Endothelial cell of umbilical vein (primary cell): ENCODE measurements around the gene CNTNAP2. TPM values are rescaled to one million over a fixed set of nuclear protein-coding genes. Genes with fewer than 3 reads are reported as not detected.

ENCODE experiments used
- BruUV-seq: library from RNA; stranded (reverse); fragments of 400-500 nt; replicated peaks from 2 replicates; lab custom pipeline; 2021; lab: Mats Ljungman, UMichigan
- CTCF ChIA-PET: fragments of 300-600, 350-600 bp; sonication (Branson Sonifier 250); formaldehyde crosslinking; loops from one replicate; lab custom pipeline; 2021; ENCODE audit warnings: antibody characterized with exemption, inconsistent platforms; lab: Charles Lee
- POLR2A ChIA-PET: fragments of 300-600, 350-600 bp; sonication (Branson Sonifier 250); formaldehyde crosslinking; loops from one replicate; lab custom pipeline; 2021; ENCODE audit warnings: antibody characterized with exemption, inconsistent platforms; lab: Charles Lee
- DNase-seq: peaks from one replicate; pipeline ENCODE4 v3.0.0-alpha.2; 2011; ENCODE audit warnings: low read depth, low spot score
- FAIRE-seq: peaks from 2 replicates; lab custom pipeline; 2011; peaks lifted over from hg19 to GRCh38; lab: Jason Lieb, UNC
- H2AFZ ChIP-seq: 2 replicates; pipeline ENCODE4 v1.6.0; 2012; ENCODE audit warnings: low read depth, low read length, control low read depth, inconsistent platforms
- H3K27ac ChIP-seq: 2 replicates; pipeline ENCODE4 v1.5.1; 2011; ENCODE audit warnings: low read depth, mild to moderate bottlenecking, control low read depth, low read length, moderate library complexity; ENCODE audit not compliant: insufficient read depth
- H3K27me3 ChIP-seq, 2 experiments: 2 replicates each; pipeline versions ENCODE4 v1.6.0 to v1.6.1; 2011; ENCODE audit warnings: low read length in 2 of 2, mixed read lengths in 1 of 2; ENCODE audit not compliant: control insufficient read depth in 2 of 2, insufficient read depth in 2 of 2
- H3K36me3 ChIP-seq, 2 experiments: 2 replicates in 1 of 2; 3 replicates in 1 of 2; pipeline ENCODE4 v1.5.1; 2011; ENCODE audit warnings: low read length in 2 of 2, mild to moderate bottlenecking in 1 of 2, moderate library complexity in 1 of 2; ENCODE audit not compliant: control insufficient read depth in 2 of 2, insufficient read depth in 2 of 2; ENCODE audit errors: extremely low read depth in 1 of 2
- H3K4me1 ChIP-seq: 3 replicates; pipeline ENCODE4 v1.5.1; 2011; ENCODE audit warnings: mild to moderate bottlenecking, low read length; ENCODE audit not compliant: control insufficient read depth, insufficient read depth; ENCODE audit errors: extremely low read depth
- H3K4me2 ChIP-seq: 2 replicates; pipeline ENCODE4 v1.6.1; 2011; ENCODE audit warnings: low read length, control low read depth, mixed read lengths; ENCODE audit not compliant: insufficient read depth
- H3K4me3 ChIP-seq, 3 experiments: fragments of 200-600 bp in 1 of 3; sonication (generic), shearing (Covaris generic) in 1 of 3; replicated peaks in 1 of 3; 2 replicates each; pipeline ENCODE4 v1.5.1; 2011 to 2016; ENCODE audit warnings: control low read depth in 3 of 3, low read length in 3 of 3, mild to moderate bottlenecking in 2 of 3, inconsistent platforms in 1 of 3, low read depth in 1 of 3, moderate library complexity in 1 of 3; ENCODE audit not compliant: insufficient read depth in 1 of 3
- H3K79me2 ChIP-seq: 2 replicates; pipeline ENCODE4 v1.6.0; 2012; ENCODE audit warnings: low read length, inconsistent platforms; ENCODE audit not compliant: control insufficient read depth, insufficient read depth
- H3K9ac ChIP-seq: replicated peaks from 2 replicates; pipeline ENCODE3; 2011; ENCODE audit warnings: low read length, control low read depth; ENCODE audit not compliant: insufficient read depth; ENCODE audit errors: extremely low read depth
- H3K9me1 ChIP-seq: replicated peaks from 3 replicates; pipeline ENCODE4 v1.6.0; 2011; ENCODE audit warnings: mild to moderate bottlenecking, low read length; ENCODE audit not compliant: control insufficient read depth, insufficient read depth; ENCODE audit errors: extremely low read depth
- H3K9me3 ChIP-seq: replicated peaks from 2 replicates; pipeline ENCODE4 v1.5.1; 2012; ENCODE audit warnings: low read length, inconsistent platforms; ENCODE audit not compliant: control insufficient read depth, insufficient read depth
- H4K20me1 ChIP-seq: replicated peaks from 2 replicates; pipeline ENCODE3; 2011; ENCODE audit warnings: mild to moderate bottlenecking, low read length; ENCODE audit not compliant: control insufficient read depth, insufficient read depth; ENCODE audit errors: extremely low read depth
- EZH2 ChIP-seq: IDR thresholded peaks from 2 replicates; pipeline ENCODE4 v1.6.1; 2012; ENCODE audit warnings: borderline replicate concordance, low read depth, mild to moderate bottlenecking, moderate library complexity, low read length, inconsistent platforms; ENCODE audit not compliant: severe bottlenecking
- FOS ChIP-seq: IDR thresholded peaks from 2 replicates; pipeline ENCODE4 v1.6.1; 2011; ENCODE audit warnings: mild to moderate bottlenecking, low read length, moderate library complexity, borderline replicate concordance; ENCODE audit not compliant: insufficient read depth
- GATA2 ChIP-seq: IDR thresholded peaks from 2 replicates; pipeline ENCODE4 v1.7.0; 2011; ENCODE audit warnings: low read depth, mild to moderate bottlenecking, moderate library complexity, mixed read lengths, low read length; ENCODE audit not compliant: insufficient read length, insufficient read depth
- JUN ChIP-seq: IDR thresholded peaks from 2 replicates; pipeline ENCODE4 v1.6.1; 2011; ENCODE audit warnings: borderline replicate concordance, low read depth; ENCODE audit not compliant: insufficient read length, insufficient read depth
- MYC ChIP-seq: IDR thresholded peaks from one replicate; pipeline ENCODE4 v1.6.1; 2011; ENCODE audit warnings: mild to moderate bottlenecking, low read depth, low read length
- POLR2A ChIP-seq: IDR thresholded peaks from 2 replicates; pipeline ENCODE4 v1.6.1; 2012; ENCODE audit warnings: low read depth, mild to moderate bottlenecking, control low read depth, low read length
- POLR2AphosphoS5 ChIP-seq: IDR thresholded peaks from 2 replicates; pipeline ENCODE4 v1.6.1; 2012; ENCODE audit warnings: low read depth, mild to moderate bottlenecking, control low read depth, low read length, moderate library complexity; ENCODE audit not compliant: insufficient read depth
- dilution Hi-C: fragments of 300-500 bp; cut with MboI; formaldehyde crosslinking; loops from one replicate; pipeline ENCODE4 v1.15.0; 2019; ENCODE audit warnings: low sequenced_read_pairs; ENCODE audit not compliant: extremely low pct_ligation_motif_present
- intact Hi-C: fragments of 100-400 bp; cut with micrococcal nuclease; formaldehyde crosslinking; loops from one replicate; pipeline ENCODE4 v1.10.0; 2022
- polyA plus RNA-seq, 4 experiments: library from polyadenylated mRNA; depleted of rRNA in 3 of 4; stranded (reverse) in 3 of 4; unstranded in 1 of 4; fragments of >200 nt; gene quantifications; 2 replicates each; pipeline versions ENCODE4 v1.2.1 to v1.2.3, GENCODE V29; 2011 to 2012; ENCODE audit warnings: missing spikeins in 1 of 4
- total RNA-seq: library from RNA; stranded (reverse); gene quantifications from 2 replicates; pipeline ENCODE4 v1.2.3, GENCODE V29; 2021
- TF ChIP-seq, protein P1 (sequence below), 2 donors: IDR thresholded peaks; 1 replicate in 1 of 2; 2 replicates in 1 of 2; pipeline ENCODE4 v1.5.1; 2011; ENCODE audit warnings: low read length in 2 of 2, mild to moderate bottlenecking in 2 of 2, moderate library complexity in 2 of 2, control low read depth in 1 of 2, inconsistent platforms in 1 of 2, low read depth in 1 of 2; ENCODE audit not compliant: insufficient read depth in 1 of 2; ENCODE audit errors: extremely low read depth in 1 of 2
- TF ChIP-seq, protein P2 (sequence below): IDR thresholded peaks from 2 replicates; pipeline ENCODE4 v1.6.1; 2011; ENCODE audit not compliant: insufficient read depth, insufficient read length

CNTNAP2 gene
- total and polyA plus RNA-seq, 2 donors (not counting 3 experiments of a cell fraction or from before 2014, with no cell fraction given) = not detected

DNA sequence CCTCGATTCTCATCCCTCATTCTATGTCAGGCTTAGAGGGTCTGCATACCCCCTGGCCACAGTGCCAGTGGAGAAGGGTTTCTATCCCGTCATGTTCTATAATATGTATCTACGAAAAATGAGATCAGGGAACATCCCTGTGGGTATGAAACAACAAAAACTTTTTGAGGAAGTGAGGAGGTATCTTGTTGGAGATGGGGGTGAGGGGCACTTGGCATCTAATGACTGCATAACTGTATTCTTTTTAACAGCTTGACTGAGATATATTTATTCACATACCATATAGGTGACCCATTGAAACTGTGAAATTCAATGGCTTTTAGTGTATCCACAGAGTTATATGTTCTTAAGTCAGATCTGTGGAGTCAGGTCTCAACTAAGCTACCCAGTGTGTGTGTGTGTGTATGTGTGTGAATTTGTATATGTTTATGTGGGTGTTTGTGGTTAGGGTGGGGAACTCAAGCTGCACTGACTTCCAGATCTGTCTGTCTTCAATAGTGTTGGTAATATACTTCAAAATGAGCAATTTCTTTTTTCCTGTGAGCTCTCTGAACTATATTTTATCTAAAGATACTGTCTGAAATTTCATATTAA lies 528.9 kb downstream of the CNTNAP2 start:
- ChIA-PET POLR2A (no interaction called here), CTCF (no interaction called here)
- no peaks in the 10 kb centered on the region for H3K79me2 ChIP-seq
- H3K9me3 ChIP-seq = peaks cover 4% of the 10 kb centered on the region
- DNase-seq (no peak), FAIRE-seq (no peak)
- TF ChIP-seq POLR2AphosphoS5 (no peak), FOS (no peak), POLR2A (no peak), MYC (no peak), EZH2 (no peak), GATA2 (no peak), JUN (no peak)
- TF ChIP-seq, protein P1, sequence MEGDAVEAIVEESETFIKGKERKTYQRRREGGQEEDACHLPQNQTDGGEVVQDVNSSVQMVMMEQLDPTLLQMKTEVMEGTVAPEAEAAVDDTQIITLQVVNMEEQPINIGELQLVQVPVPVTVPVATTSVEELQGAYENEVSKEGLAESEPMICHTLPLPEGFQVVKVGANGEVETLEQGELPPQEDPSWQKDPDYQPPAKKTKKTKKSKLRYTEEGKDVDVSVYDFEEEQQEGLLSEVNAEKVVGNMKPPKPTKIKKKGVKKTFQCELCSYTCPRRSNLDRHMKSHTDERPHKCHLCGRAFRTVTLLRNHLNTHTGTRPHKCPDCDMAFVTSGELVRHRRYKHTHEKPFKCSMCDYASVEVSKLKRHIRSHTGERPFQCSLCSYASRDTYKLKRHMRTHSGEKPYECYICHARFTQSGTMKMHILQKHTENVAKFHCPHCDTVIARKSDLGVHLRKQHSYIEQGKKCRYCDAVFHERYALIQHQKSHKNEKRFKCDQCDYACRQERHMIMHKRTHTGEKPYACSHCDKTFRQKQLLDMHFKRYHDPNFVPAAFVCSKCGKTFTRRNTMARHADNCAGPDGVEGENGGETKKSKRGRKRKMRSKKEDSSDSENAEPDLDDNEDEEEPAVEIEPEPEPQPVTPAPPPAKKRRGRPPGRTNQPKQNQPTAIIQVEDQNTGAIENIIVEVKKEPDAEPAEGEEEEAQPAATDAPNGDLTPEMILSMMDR (IDR thresholded peaks at IDR 0.05; ENCODE audit: extremely low read depth in 1 of 2, insufficient read depth in 1 of 2, low read depth in 1 of 2, low read length in 2 of 2) = no peak
- TF ChIP-seq, protein P2, sequence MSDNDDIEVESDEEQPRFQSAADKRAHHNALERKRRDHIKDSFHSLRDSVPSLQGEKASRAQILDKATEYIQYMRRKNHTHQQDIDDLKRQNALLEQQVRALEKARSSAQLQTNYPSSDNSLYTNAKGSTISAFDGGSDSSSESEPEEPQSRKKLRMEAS = no peak
- no peak overlapping the region for H2AFZ ChIP-seq
- H3K27ac ChIP-seq = no peak overlapping the region
- H3K9me1 ChIP-seq = no peaks in the 10 kb centered on the region
- no peaks in the 10 kb centered on the region for H3K27me3 ChIP-seq
- BruUV-seq = no TSS peak
- no peaks in the 10 kb centered on the region for H4K20me1 ChIP-seq
- H3K9ac ChIP-seq = no peak overlapping the region
- H3K36me3 ChIP-seq = no peaks in the 10 kb centered on the region
- intact Hi-C loops (no loop called here), dilution Hi-C loops (no loop called here)
- H3K4me2 ChIP-seq = no peak overlapping the region
- H3K4me1 ChIP-seq = no peaks in the 10 kb centered on the region
- H3K4me3 ChIP-seq = no peak overlapping the region
